HEK293 (cell line): ENCODE data around the gene WNK4.

Experiments
- CTCF ChIA-PET: fragments of 350-600 bp; formaldehyde crosslinking; extraction: SDS; loops from one replicate; lab custom pipeline; 2021; ENCODE audit warnings: antibody characterized with exemption; lab: Yijun Ruan, JAX
- POLR2A ChIA-PET: fragments of 300-600 bp; formaldehyde crosslinking; extraction: SDS; loops from one replicate; lab custom pipeline; 2020; ENCODE audit warnings: antibody characterized with exemption, inconsistent platforms; lab: Yijun Ruan, JAX
- H3K27ac ChIP-seq: fragments of 200-500 bp; sonication (Bioruptor generic); 2 replicates; pipeline ENCODE4 v1.5.1; 2014; ENCODE audit warnings: low read depth, low read length, control low read depth, inconsistent platforms; ENCODE audit errors: extremely low read depth
- H3K36me3 ChIP-seq, 2 experiments: fragments of 200-500 bp in 1 of 2; sonication (Bioruptor generic) in 1 of 2; 1 replicate in 1 of 2; 2 replicates in 1 of 2; pipeline ENCODE4 v1.5.1; 2014 to 2017; ENCODE audit warnings: inconsistent platforms in 2 of 2, low read length in 2 of 2; ENCODE audit not compliant: control insufficient read depth in 2 of 2, insufficient read depth in 1 of 2
- H3K4me1 ChIP-seq: fragments of 200-500 bp; sonication (Bioruptor generic); 2 replicates; pipeline ENCODE4 v1.5.1; 2014; ENCODE audit warnings: mild to moderate bottlenecking, low read length, inconsistent platforms; ENCODE audit not compliant: control insufficient read depth, insufficient read depth
- H3K4me3 ChIP-seq: 2 replicates; pipeline ENCODE4 v1.5.1; 2011; ENCODE audit warnings: low read depth, mild to moderate bottlenecking, control low read depth, low read length, moderate library complexity
- H3K9me3 ChIP-seq: fragments of 200-500 bp; sonication (Bioruptor generic); 2 replicates; pipeline ENCODE4 v1.5.1; 2014; ENCODE audit warnings: low read depth, low read length, inconsistent platforms; ENCODE audit not compliant: control insufficient read depth, insufficient read depth
- EGR2 ChIP-seq: fragments of 450-650 bp; formaldehyde crosslinking; IDR thresholded peaks from 2 replicates; pipeline ENCODE4 v1.5.1; 2016; ENCODE audit warnings: low read depth, missing biosample characterization, missing genetic modification characterization
- GLIS1 ChIP-seq: fragments of 450-650 bp; formaldehyde crosslinking; IDR thresholded peaks from 2 replicates; pipeline ENCODE4 v1.5.1; 2016; ENCODE audit warnings: missing biosample characterization, missing genetic modification characterization
- HOXC10 ChIP-seq: sonication (generic); formaldehyde crosslinking; IDR thresholded peaks from 2 replicates; pipeline ENCODE4 v1.8.1; 2023; ENCODE audit warnings: mild to moderate bottlenecking, missing genetic modification reagents
- KLF16 ChIP-seq: fragments of 450-650 bp; formaldehyde crosslinking; IDR thresholded peaks from 2 replicates; pipeline ENCODE4 v1.5.1; 2017; ENCODE audit warnings: missing biosample characterization, missing genetic modification characterization
- KLF8 ChIP-seq: fragments of 450-650 bp; formaldehyde crosslinking; IDR thresholded peaks from 2 replicates; pipeline ENCODE4 v1.5.1; 2016; ENCODE audit warnings: missing biosample characterization, missing genetic modification characterization
- RBAK ChIP-seq: fragments of 450-650 bp; formaldehyde crosslinking; IDR thresholded peaks from 2 replicates; pipeline ENCODE4 v1.5.1; 2016; ENCODE audit warnings: missing biosample characterization, missing genetic modification characterization
- SCRT1 ChIP-seq: fragments of 450-650 bp; formaldehyde crosslinking; IDR thresholded peaks from 2 replicates; pipeline ENCODE4 v1.5.1; 2016; ENCODE audit warnings: missing biosample characterization, missing genetic modification characterization, borderline replicate concordance
- SP7 ChIP-seq: fragments of 450-650 bp; formaldehyde crosslinking; IDR thresholded peaks from 2 replicates; pipeline ENCODE4 v1.5.1; 2016; ENCODE audit warnings: missing biosample characterization, missing genetic modification characterization
- WT1 ChIP-seq: fragments of 450-650 bp; formaldehyde crosslinking; IDR thresholded peaks from 2 replicates; pipeline ENCODE4 v1.5.1; 2016; ENCODE audit warnings: missing biosample characterization, missing genetic modification characterization
- ZBTB1 ChIP-seq: fragments of 450-650 bp; formaldehyde crosslinking; IDR thresholded peaks from 2 replicates; pipeline ENCODE4 v1.5.1; 2016; ENCODE audit warnings: missing biosample characterization, missing genetic modification characterization
- ZBTB17 ChIP-seq: fragments of 450-650 bp; formaldehyde crosslinking; IDR thresholded peaks from 2 replicates; pipeline ENCODE4 v1.5.1; 2016; ENCODE audit warnings: missing biosample characterization, missing genetic modification characterization
- ZBTB20 ChIP-seq: fragments of 450-650 bp; formaldehyde crosslinking; IDR thresholded peaks from 2 replicates; pipeline ENCODE4 v1.5.1; 2016; ENCODE audit warnings: missing biosample characterization, missing genetic modification characterization
- ZBTB21 ChIP-seq: fragments of 450-650 bp; formaldehyde crosslinking; IDR thresholded peaks from 2 replicates; pipeline ENCODE4 v1.5.1; 2017; ENCODE audit warnings: missing biosample characterization, missing genetic modification characterization
- ZNF140 ChIP-seq: fragments of 450-650 bp; formaldehyde crosslinking; IDR thresholded peaks from 2 replicates; pipeline ENCODE4 v1.5.1; 2016; ENCODE audit warnings: missing biosample characterization, missing genetic modification characterization
- ZNF211 ChIP-seq: fragments of 450-650 bp; formaldehyde crosslinking; IDR thresholded peaks from 2 replicates; pipeline ENCODE4 v1.5.1; 2016; ENCODE audit warnings: low read depth, missing biosample characterization, missing genetic modification characterization
- ZNF214 ChIP-seq: fragments of 450-650 bp; formaldehyde crosslinking; IDR thresholded peaks from 2 replicates; pipeline ENCODE4 v1.5.1; 2017; ENCODE audit warnings: missing biosample characterization, mild to moderate bottlenecking, missing genetic modification characterization, borderline replicate concordance
- ZNF324 ChIP-seq: fragments of 450-650 bp; formaldehyde crosslinking; IDR thresholded peaks from 2 replicates; pipeline ENCODE4 v1.5.1; 2016; ENCODE audit warnings: missing biosample characterization, missing genetic modification characterization
- ZNF510 ChIP-seq: fragments of 450-650 bp; formaldehyde crosslinking; IDR thresholded peaks from 2 replicates; pipeline ENCODE4 v1.5.1; 2018; ENCODE audit warnings: mild to moderate bottlenecking, missing genetic modification characterization, missing biosample characterization; ENCODE audit not compliant: insufficient replicate concordance
- ZNF585B ChIP-seq: fragments of 450-650 bp; formaldehyde crosslinking; IDR thresholded peaks from 2 replicates; pipeline ENCODE4 v1.5.1; 2016; ENCODE audit warnings: missing biosample characterization, missing genetic modification characterization
- ZNF596 ChIP-seq: fragments of 450-650 bp; IDR thresholded peaks from 2 replicates; pipeline ENCODE4 v1.5.0; 2018; ENCODE audit warnings: missing biosample characterization, mild to moderate bottlenecking, missing genetic modification characterization, moderate library complexity
- ZNF658 ChIP-seq: fragments of 450-650 bp; formaldehyde crosslinking; IDR thresholded peaks from 2 replicates; pipeline ENCODE4; 2016; ENCODE audit warnings: missing biosample characterization, missing genetic modification characterization
- ZNF660 ChIP-seq: fragments of 450-650 bp; IDR thresholded peaks from 2 replicates; pipeline ENCODE4 v1.5.1; 2018; ENCODE audit warnings: missing biosample characterization, mild to moderate bottlenecking, missing genetic modification characterization
- ZNF664 ChIP-seq: fragments of 450-650 bp; formaldehyde crosslinking; IDR thresholded peaks from 2 replicates; pipeline ENCODE4 v1.5.1; 2016; ENCODE audit warnings: missing biosample characterization, missing genetic modification characterization
- ZNF76 ChIP-seq: fragments of 450-650 bp; formaldehyde crosslinking; IDR thresholded peaks from 2 replicates; pipeline ENCODE4; 2016; ENCODE audit warnings: low read depth, missing biosample characterization, missing genetic modification characterization, borderline replicate concordance
- ZNF776 ChIP-seq: fragments of 450-650 bp; formaldehyde crosslinking; IDR thresholded peaks from 2 replicates; pipeline ENCODE4 v1.5.0; 2017; ENCODE audit warnings: missing biosample characterization, missing genetic modification characterization, borderline replicate concordance
- ZNF785 ChIP-seq: fragments of 450-650 bp; formaldehyde crosslinking; IDR thresholded peaks from 2 replicates; pipeline ENCODE4 v1.5.1; 2016; ENCODE audit warnings: missing biosample characterization, missing genetic modification characterization
- ZSCAN30 ChIP-seq: fragments of 450-650 bp; IDR thresholded peaks from 2 replicates; pipeline ENCODE4 v1.5.1; 2018; ENCODE audit warnings: missing biosample characterization, mild to moderate bottlenecking, missing genetic modification characterization, moderate library complexity
- TF ChIP-seq, protein P1 (sequence below): sonication (generic); formaldehyde crosslinking; IDR thresholded peaks from 2 replicates; pipeline ENCODE4 v1.8.1; 2022; ENCODE audit warnings: mild to moderate bottlenecking, moderate library complexity, missing genetic modification reagents
- TF ChIP-seq, protein P2 (sequence below): fragments of 450-650 bp; formaldehyde crosslinking; IDR thresholded peaks from 2 replicates; pipeline ENCODE4; 2016; ENCODE audit warnings: missing biosample characterization, missing genetic modification characterization
- TF ChIP-seq, protein P3 (sequence below): fragments of 450-650 bp; formaldehyde crosslinking; IDR thresholded peaks from 2 replicates; pipeline ENCODE4 v1.5.1; 2016; ENCODE audit warnings: missing biosample characterization, missing genetic modification characterization
- TF ChIP-seq, protein P4 (sequence below): fragments of 450-650 bp; IDR thresholded peaks from 2 replicates; pipeline ENCODE4 v1.5.1; 2018; ENCODE audit warnings: missing biosample characterization, missing genetic modification characterization
- TF ChIP-seq, protein P5 (sequence below): fragments of 450-650 bp; formaldehyde crosslinking; IDR thresholded peaks from 2 replicates; pipeline ENCODE4 v1.5.1; 2016; ENCODE audit warnings: missing biosample characterization, missing genetic modification characterization

WNK4 gene

DNA sequence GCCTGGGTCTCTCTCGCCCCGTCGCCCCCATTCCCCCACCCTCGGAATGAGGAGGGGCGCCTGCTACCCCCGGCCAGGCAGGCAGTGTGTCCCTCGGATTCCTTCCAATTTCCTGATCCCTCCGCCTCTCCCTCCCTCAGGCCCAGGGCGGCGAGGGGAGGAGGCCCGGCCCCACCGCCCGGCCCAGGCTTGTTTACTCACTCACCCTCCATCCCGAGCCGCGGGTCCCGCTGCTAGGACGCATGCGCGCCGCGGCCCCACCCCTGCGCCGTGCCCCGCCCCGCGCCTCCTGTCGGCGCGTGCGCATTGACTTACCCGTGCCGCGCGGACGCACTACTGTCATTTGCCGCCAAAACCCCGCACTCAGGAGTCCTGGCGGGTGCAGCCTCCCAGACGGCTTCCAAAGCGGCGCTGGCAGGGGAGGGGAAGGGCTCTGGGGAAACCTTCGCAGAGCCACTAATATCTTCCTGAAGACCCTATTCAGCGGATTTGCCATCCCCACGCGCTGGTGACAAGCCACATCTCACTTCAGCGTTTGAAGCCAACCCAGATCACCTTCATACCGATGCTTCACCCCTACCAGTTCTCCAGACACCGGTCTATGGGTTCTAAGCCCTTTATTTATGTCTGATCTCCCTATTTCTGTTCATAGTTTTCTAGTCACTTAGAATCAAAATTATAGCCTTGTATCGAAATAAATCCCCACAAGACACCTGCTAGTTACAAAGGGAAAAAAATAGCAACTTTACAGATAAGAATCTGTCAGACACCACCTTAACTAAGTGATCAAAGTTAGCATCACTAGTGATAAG lies 35.4 kb upstream of the WNK4 start, which contains the start of gene EZH1:
TSS of gene EZH1 (minus strand) at position 235 of the 812 bp plus-strand sequence. CDS start 16,099 bp downstream, outside the sequence.
- Histone ChIP-seq H3K27ac (peak within 1 kb of the TSS; percentile 79), H3K36me3 (peaks cover 0 to 4% of the 10 kb centered on the region in 2 experiments; a peak in 1 of 3 replicates), H3K4me3 (peak within 1 kb of the TSS; percentile 73), H3K9me3 (no peaks in the 10 kb centered on the region), H3K4me1 (peaks cover 9% of the 10 kb centered on the region)
- ChIA-PET POLR2A (interaction anchor here (1.6 kb wide), 1 partner anchor 18 kb away, joined by 5 read pairs; no protein-coding TSS in a partner anchor), CTCF (interaction anchor here (0.6 to 3.6 kb wide), 2 partner anchors 18 to 919 kb away, joined by 5 to 30 read pairs; no protein-coding TSS in a partner anchor)
- TF ChIP-seq ZBTB17 (no peak), ZBTB21 (no peak), ZNF211 (tag by site-specific recombination) (no peak), RBAK (tag by site-specific recombination) (no peak), WT1 (peak; percentile 56; the same call in 1 of the 2 replicates), SCRT1 (tag by site-specific recombination) (no peak), KLF16 (tag by site-specific recombination) (no peak), ZBTB1 (tag by site-specific recombination) (no peak), ZNF214 (tag by site-specific recombination) (no peak), ZNF660 (tag by site-specific recombination) (peak; percentile 46; the same call in 1 of the 2 replicates), GLIS1 (peak; percentile 70), ZNF596 (tag by site-specific recombination) (no peak), ZNF776 (tag by site-specific recombination) (no peak), ZSCAN30 (tag by site-specific recombination) (no peak), ZNF658 (tag by site-specific recombination) (no peak), ZBTB20 (peak; percentile 82), ZNF140 (no peak), ZNF324 (tag by site-specific recombination) (no peak), KLF8 (peak; percentile 93), EGR2 (0 out of 2 replicates have a peak, but pooled peaks have one; percentile 34), ZNF664 (tag by site-specific recombination) (no peak), ZNF585B (tag by site-specific recombination) (no peak), SP7 (tag by site-specific recombination) (peak; percentile 49), ZNF510 (tag by site-specific recombination) (no peak), ZNF785 (tag by site-specific recombination) (no peak; the same call in 1 of the 2 replicates), HOXC10 (CRISPR knock-in tag) (no peak), ZNF76 (tag by site-specific recombination) (no peak)
- TF ChIP-seq, protein P1, sequence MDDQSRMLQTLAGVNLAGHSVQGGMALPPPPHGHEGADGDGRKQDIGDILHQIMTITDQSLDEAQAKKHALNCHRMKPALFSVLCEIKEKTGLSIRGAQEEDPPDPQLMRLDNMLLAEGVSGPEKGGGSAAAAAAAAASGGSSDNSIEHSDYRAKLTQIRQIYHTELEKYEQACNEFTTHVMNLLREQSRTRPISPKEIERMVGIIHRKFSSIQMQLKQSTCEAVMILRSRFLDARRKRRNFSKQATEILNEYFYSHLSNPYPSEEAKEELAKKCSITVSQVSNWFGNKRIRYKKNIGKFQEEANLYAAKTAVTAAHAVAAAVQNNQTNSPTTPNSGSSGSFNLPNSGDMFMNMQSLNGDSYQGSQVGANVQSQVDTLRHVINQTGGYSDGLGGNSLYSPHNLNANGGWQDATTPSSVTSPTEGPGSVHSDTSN: peak; percentile 87; the same call in 1 of the 2 replicates
- TF ChIP-seq, protein P2, sequence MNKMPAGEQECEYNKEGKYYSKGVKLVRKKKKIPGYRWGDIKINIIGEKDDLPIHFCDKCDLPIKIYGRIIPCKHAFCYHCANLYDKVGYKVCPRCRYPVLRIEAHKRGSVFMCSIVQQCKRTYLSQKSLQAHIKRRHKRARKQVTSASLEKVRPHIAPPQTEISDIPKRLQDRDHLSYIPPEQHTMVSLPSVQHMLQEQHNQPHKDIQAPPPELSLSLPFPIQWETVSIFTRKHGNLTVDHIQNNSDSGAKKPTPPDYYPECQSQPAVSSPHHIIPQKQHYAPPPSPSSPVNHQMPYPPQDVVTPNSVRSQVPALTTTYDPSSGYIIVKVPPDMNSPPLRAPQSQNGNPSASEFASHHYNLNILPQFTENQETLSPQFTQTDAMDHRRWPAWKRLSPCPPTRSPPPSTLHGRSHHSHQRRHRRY (tag by site-specific recombination): no peak
- TF ChIP-seq, protein P3, sequence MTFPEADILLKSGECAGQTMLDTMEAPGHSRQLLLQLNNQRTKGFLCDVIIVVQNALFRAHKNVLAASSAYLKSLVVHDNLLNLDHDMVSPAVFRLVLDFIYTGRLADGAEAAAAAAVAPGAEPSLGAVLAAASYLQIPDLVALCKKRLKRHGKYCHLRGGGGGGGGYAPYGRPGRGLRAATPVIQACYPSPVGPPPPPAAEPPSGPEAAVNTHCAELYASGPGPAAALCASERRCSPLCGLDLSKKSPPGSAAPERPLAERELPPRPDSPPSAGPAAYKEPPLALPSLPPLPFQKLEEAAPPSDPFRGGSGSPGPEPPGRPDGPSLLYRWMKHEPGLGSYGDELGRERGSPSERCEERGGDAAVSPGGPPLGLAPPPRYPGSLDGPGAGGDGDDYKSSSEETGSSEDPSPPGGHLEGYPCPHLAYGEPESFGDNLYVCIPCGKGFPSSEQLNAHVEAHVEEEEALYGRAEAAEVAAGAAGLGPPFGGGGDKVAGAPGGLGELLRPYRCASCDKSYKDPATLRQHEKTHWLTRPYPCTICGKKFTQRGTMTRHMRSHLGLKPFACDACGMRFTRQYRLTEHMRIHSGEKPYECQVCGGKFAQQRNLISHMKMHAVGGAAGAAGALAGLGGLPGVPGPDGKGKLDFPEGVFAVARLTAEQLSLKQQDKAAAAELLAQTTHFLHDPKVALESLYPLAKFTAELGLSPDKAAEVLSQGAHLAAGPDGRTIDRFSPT (tag by site-specific recombination): no peak
- TF ChIP-seq, protein P4, sequence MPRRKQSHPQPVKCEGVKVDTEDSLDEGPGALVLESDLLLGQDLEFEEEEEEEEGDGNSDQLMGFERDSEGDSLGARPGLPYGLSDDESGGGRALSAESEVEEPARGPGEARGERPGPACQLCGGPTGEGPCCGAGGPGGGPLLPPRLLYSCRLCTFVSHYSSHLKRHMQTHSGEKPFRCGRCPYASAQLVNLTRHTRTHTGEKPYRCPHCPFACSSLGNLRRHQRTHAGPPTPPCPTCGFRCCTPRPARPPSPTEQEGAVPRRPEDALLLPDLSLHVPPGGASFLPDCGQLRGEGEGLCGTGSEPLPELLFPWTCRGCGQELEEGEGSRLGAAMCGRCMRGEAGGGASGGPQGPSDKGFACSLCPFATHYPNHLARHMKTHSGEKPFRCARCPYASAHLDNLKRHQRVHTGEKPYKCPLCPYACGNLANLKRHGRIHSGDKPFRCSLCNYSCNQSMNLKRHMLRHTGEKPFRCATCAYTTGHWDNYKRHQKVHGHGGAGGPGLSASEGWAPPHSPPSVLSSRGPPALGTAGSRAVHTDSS: no peak
- TF ChIP-seq, protein P5, sequence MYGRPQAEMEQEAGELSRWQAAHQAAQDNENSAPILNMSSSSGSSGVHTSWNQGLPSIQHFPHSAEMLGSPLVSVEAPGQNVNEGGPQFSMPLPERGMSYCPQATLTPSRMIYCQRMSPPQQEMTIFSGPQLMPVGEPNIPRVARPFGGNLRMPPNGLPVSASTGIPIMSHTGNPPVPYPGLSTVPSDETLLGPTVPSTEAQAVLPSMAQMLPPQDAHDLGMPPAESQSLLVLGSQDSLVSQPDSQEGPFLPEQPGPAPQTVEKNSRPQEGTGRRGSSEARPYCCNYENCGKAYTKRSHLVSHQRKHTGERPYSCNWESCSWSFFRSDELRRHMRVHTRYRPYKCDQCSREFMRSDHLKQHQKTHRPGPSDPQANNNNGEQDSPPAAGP: peak; percentile 54; the same call in 1 of the 2 replicates
